GM12878 (cell line): ENCODE results near the gene TEX51. TPM values are rescaled to one million over a fixed set of nuclear protein-coding genes. Genes with fewer than 3 reads are reported as not detected.

Source experiments
- ATAC-seq: fragments of 200-7000 bp; cut with Tn5 transposase; 3 replicates; pipeline ENCODE4 v1.9.1; 2020; ENCODE audit warnings: mild to moderate bottlenecking, moderate library complexity
- BruUV-seq: library from RNA; stranded (reverse); fragments of 400-500 nt; replicated peaks from 2 replicates; lab custom pipeline; 2021; lab: Mats Ljungman, UMichigan
- CTCF ChIA-PET: fragments of 300-600 bp; sonication (Branson Sonifier 250); formaldehyde crosslinking; extraction: SDS; loops from one replicate; lab custom pipeline; 2021; ENCODE audit warnings: inconsistent platforms; lab: Yijun Ruan, JAX
- POLR2A ChIA-PET: fragments of 350-600 bp; formaldehyde crosslinking; extraction: SDS; loops from one replicate; lab custom pipeline; 2021; ENCODE audit warnings: inconsistent platforms; lab: Charles Lee
- RAD21 ChIA-PET: fragments of 300-600 bp; sonication (Branson Sonifier 250); formaldehyde crosslinking; loops from one replicate; lab custom pipeline; 2023; ENCODE audit warnings: antibody characterized with exemption; ENCODE audit not compliant: unreplicated experiment; lab: Charles Lee
- SMC1A ChIA-PET: fragments of 300-600 bp; sonication (Branson Sonifier 250); formaldehyde crosslinking; loops from one replicate; lab custom pipeline; 2023; ENCODE audit not compliant: unreplicated experiment, uncharacterized antibody; lab: Charles Lee
- DNase-seq: peaks from one replicate; pipeline ENCODE4 v3.0.0-alpha.2; 2011; ENCODE audit warnings: low read depth, low spot score
- FAIRE-seq: peaks from 3 replicates; lab custom pipeline; 2011; peaks lifted over from hg19 to GRCh38; lab: Jason Lieb, UNC
- H2AFZ ChIP-seq: 2 replicates; pipeline ENCODE4 v1.6.0; 2011; ENCODE audit warnings: low read depth, low read length, control low read depth; ENCODE audit not compliant: control insufficient read depth
- H3K27ac ChIP-seq: 2 replicates; pipeline ENCODE4 v1.5.1; 2011; ENCODE audit warnings: control low read depth; ENCODE audit not compliant: control insufficient read depth, insufficient read depth
- H3K27me3 ChIP-seq, 2 experiments: replicated peaks in 1 of 2; 2 replicates each; pipeline versions ENCODE4 v1.6.0 to v1.6.1; 2011; ENCODE audit warnings: low read length in 1 of 2; ENCODE audit not compliant: control insufficient read depth in 2 of 2, insufficient read depth in 2 of 2
- H3K36me3 ChIP-seq, 2 experiments: 2 replicates each; pipeline ENCODE4 v1.5.1; 2011; ENCODE audit warnings: low read length in 1 of 2; ENCODE audit not compliant: control insufficient read depth in 2 of 2, insufficient read depth in 2 of 2
- H3K4me1 ChIP-seq: 2 replicates; pipeline ENCODE4 v1.6.1; 2011; ENCODE audit warnings: mild to moderate bottlenecking, low read length, moderate library complexity, mixed read lengths; ENCODE audit not compliant: control insufficient read depth, insufficient read depth
- H3K4me2 ChIP-seq: 2 replicates; pipeline ENCODE4 v1.6.0; 2011; ENCODE audit warnings: control low read depth; ENCODE audit not compliant: control insufficient read depth, insufficient read depth
- H3K4me3 ChIP-seq: fragments of 200-600 bp; sonication (generic); 2 replicates; pipeline ENCODE4 v1.5.1; 2016
- H3K79me2 ChIP-seq: 2 replicates; pipeline ENCODE4 v1.6.0; 2011; ENCODE audit warnings: low read length; ENCODE audit not compliant: control insufficient read depth, insufficient read depth
- H3K9ac ChIP-seq: 2 replicates; pipeline ENCODE4 v1.8.0; 2011; ENCODE audit warnings: low read length, control low read depth, mixed read lengths; ENCODE audit not compliant: control insufficient read depth, insufficient read depth
- H3K9me3 ChIP-seq: replicated peaks from 3 replicates; pipeline ENCODE4 v1.5.1; 2011; ENCODE audit warnings: mild to moderate bottlenecking, low read length; ENCODE audit not compliant: control insufficient read depth, insufficient read depth
- H4K20me1 ChIP-seq: 2 replicates; pipeline ENCODE4 v1.6.0; 2011; ENCODE audit not compliant: control insufficient read depth, insufficient read depth
- CEBPZ ChIP-seq: fragments of 150-350 bp; IDR thresholded peaks from 2 replicates; pipeline ENCODE4 v1.6.1; 2016; ENCODE audit warnings: low read depth, low read length
- CREM ChIP-seq: IDR thresholded peaks from 2 replicates; pipeline ENCODE4 v1.6.1; 2014; ENCODE audit warnings: antibody characterized with exemption, low read depth
- HCFC1 ChIP-seq: fragments of 150-350 bp; IDR thresholded peaks from 2 replicates; pipeline ENCODE4 v1.6.1; 2014; ENCODE audit warnings: low read length
- NFYA ChIP-seq: IDR thresholded peaks from 2 replicates; pipeline ENCODE4 v1.6.1; 2011; ENCODE audit warnings: low read depth, mild to moderate bottlenecking, low read length, improper control_type of control experiment, borderline replicate concordance
- NFYB ChIP-seq: IDR thresholded peaks from 2 replicates; pipeline ENCODE4 v1.6.1; 2011; ENCODE audit warnings: low read depth, mild to moderate bottlenecking, low read length, improper control_type of control experiment, moderate library complexity; ENCODE audit not compliant: insufficient read depth
- REST ChIP-seq: IDR thresholded peaks from 2 replicates; pipeline ENCODE4 v1.6.1; 2012; ENCODE audit warnings: mild to moderate bottlenecking, low read depth, low read length
- TBL1XR1 ChIP-seq: IDR thresholded peaks from 2 replicates; pipeline ENCODE4 v1.6.1; 2012; ENCODE audit warnings: low read depth, low read length, improper control_type of control experiment
- ZBTB40 ChIP-seq: fragments of 450-650 bp; IDR thresholded peaks from 2 replicates; pipeline ENCODE4 v1.6.1; 2016; ENCODE audit warnings: mild to moderate bottlenecking, moderate library complexity, borderline replicate concordance
- WGBS: methylation state at CpG from one replicate; pipeline ENCODE4 v1.1.6; 2016; ENCODE audit warnings: low lambda C conversion rate; ENCODE audit not compliant: insufficient replicate concordance, insufficient coverage; ENCODE audit errors: missing lambda C conversion rate; 5-methylcytosine and 5-hydroxymethylcytosine counted together
- in situ Hi-C: fragments of 300-500 bp; cut with MboI; formaldehyde crosslinking; loops from 9 replicates; pipeline ENCODE4 v1.14.3; 2018; ENCODE audit warnings: mixed read lengths
- intact Hi-C: fragments of 100-400 bp; cut with micrococcal nuclease; formaldehyde crosslinking; loops from one replicate; pipeline ENCODE4 v1.14.2; 2022; ENCODE audit not compliant: unreplicated experiment
- polyA plus RNA-seq, 11 experiments: library from polyadenylated mRNA; depleted of rRNA in 4 of 11; unstranded in 6 of 11; stranded (reverse) in 5 of 11; fragments of >200 nt; fragmentation: Nextera tagmentation in 4 of 11; fragmentation: Illumina TruSeq in 1 of 11; extraction: Ambion mirVana in 4 of 11; extraction: Trizol in 1 of 11; gene quantifications; 1 replicate in 1 of 11; 2 replicates in 10 of 11; pipeline versions ENCODE4 v1.2.1 to v1.2.3, GENCODE V29; 2011 to 2016; ENCODE audit warnings: inconsistent platforms in 2 of 11, missing spikeins in 2 of 11, low read depth in 1 of 11
- total RNA-seq, 4 experiments: library from RNA; depleted of rRNA in 3 of 4; stranded (reverse); fragments of >200 nt in 3 of 4; fragmentation: Illumina TruSeq in 1 of 4; extraction: Trizol in 1 of 4; gene quantifications; 2 replicates each; pipeline versions ENCODE4 v1.2.1 to v1.2.3, GENCODE V29; 2013 to 2021

TEX51 gene
- total and polyA plus RNA-seq, 10 of the 15 experiments (the other 5 are each of a cell fraction or from before 2014, with no cell fraction given): not detected

GRCh38 chr2:126907671-126908070 is 9.0 kb downstream of the TEX51 start (continued):
- TF ChIP-seq CEBPZ (no peak), CREM (no peak)

GRCh38 chr2:126908721-126909177 is 10.1 kb downstream of the TEX51 start:
- Histone ChIP-seq H3K9me3 (no peaks in the 10 kb centered on the region; the same call in 2 of the 3 replicates), H3K9ac (no peak overlapping the region), H3K36me3 (no peaks in the 10 kb centered on the region), H2AFZ (no peak overlapping the region), H3K4me1 (no peaks in the 10 kb centered on the region), H3K79me2 (no peaks in the 10 kb centered on the region), H3K27ac (no peak overlapping the region), H3K27me3 (peaks cover 0 to 2% of the 10 kb centered on the region in 2 experiments; a peak in 2 of 4 replicates), H3K4me2 (no peak overlapping the region), H3K4me3 (no peak overlapping the region), H4K20me1 (no peaks in the 10 kb centered on the region)
- BruUV-seq: no TSS peak
- WGBS: 48% methylated on average over 10 of the region's 10 CpGs
- CTCF ChIA-PET: no interaction called here
- in situ Hi-C loops (no loop called here), intact Hi-C loops (no loop called here)
- RAD21 ChIA-PET: no interaction called here
- ATAC-seq: no peak
- no peak for FAIRE-seq
- no peak for DNase-seq
- SMC1A ChIA-PET: no interaction called here
- POLR2A ChIA-PET: no interaction called here
- TF ChIP-seq NFYB: no peak
- TF ChIP-seq TBL1XR1: no peak
- no peak for TF ChIP-seq REST
- TF ChIP-seq ZBTB40: no peak
- no peak for TF ChIP-seq NFYA
- TF ChIP-seq HCFC1: no peak
